NCI-H82 treated with DMSO at 0.1 percent for 48 hours (cell line): ENCODE results near the gene FREM1.
A peak's percentile ranks its signal among the peaks of the same experiment; 100 is the strongest.

ENCODE experiments used
- DNase-seq: peaks from one replicate; lab custom pipeline; 2025; ENCODE audit not compliant: unreplicated experiment; lab: John Stamatoyannopoulos, UW

Gene FREM1

DNA sequence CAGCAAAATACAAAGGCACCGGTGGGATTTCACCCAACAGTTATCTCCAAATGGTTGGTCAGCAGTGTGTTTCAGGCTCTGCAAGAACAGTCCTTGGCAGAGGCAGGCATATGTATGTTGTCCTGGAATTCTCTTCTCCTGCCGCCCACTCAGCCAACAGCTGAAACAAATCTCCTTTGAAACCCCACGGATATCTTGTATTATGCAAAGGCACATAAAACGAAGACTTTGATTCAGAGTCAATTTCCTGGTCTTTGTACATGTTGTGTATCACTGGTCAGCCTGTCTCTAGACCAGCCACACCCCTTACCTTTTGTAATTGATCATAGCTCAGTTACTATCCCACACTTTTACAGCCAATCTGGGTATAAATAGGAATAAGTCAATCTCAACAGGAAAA is 29.2 kb downstream of the FREM1 start:
- DNase-seq = no peak

DNA sequence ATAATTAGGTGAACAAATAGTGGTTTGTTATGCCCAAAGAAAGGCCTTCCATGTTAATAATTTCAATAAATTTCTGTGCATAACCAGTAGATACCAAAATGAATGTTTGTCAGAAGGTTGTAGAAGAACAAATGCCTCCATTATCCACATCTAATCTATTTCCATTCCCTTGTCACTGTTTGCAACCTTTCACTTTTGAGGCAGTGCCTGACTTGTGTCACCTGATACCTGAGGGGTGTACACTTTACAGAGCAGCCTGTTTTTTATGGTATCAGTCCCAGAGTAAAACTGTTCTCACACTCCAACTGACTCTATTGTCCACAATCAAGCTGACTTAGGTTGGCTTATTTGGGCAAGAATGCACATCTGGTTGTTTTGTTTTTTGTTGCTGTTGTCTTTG is 40.1 kb downstream of the FREM1 start:
- no peak for DNase-seq

DNA sequence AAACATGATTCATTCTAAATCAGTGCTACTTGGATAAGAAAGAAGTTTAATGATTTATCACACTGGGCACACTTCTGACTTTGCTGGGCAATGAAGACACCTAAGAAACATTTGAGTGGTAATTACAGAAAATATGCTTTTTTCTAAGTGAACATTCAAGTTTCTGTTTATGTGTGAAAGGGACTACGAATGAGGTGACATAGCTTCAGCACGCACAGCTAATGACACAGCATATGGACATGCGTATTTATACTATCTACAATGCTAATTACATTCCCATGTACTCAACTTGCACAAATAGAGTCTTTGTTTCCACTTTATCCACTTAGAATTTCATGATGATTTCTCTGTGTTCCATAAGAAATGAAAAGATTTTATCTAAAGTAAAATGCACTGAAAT is 40.6 kb downstream of the FREM1 start:
- no peak for DNase-seq

DNA sequence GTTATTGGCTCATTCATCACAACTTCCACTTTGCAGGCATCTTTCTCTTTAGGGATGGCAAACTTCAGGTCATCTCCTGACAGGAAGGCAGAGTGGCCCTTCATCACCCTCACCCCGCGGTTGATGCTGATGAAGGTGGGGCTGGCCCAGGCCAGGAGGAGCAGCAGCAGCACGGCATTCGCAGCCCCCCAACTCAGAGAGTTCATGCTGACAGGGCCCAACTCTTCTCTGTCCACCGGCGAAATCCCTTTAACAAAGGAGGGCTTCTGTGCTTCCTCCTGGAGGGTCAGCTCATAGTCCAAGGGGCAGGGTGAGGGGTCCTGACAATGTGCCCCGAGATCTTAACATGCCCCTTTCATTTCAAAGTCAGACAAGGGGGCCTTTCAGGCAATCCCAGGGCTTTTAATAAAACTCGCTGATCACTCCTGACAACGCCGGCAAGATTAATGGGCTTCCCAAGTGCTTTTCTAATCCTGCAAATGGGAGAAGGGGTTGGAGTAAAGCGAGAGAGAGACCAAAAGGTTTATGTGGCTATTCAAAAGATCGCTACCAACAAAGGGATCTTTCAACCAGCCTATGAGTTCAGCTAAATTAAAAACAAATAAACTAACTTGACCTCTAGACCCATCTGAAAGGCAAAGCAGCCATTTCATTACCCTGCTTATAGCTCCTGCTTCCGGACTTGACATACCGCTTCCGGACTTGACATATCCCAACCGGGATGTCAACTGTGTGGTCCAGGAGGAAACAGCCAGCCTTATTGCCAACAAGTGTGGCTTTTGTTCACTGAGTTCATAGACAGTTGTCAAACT is 41.2 kb downstream of the FREM1 start:
- DNase-seq = peak; percentile 14

DNA sequence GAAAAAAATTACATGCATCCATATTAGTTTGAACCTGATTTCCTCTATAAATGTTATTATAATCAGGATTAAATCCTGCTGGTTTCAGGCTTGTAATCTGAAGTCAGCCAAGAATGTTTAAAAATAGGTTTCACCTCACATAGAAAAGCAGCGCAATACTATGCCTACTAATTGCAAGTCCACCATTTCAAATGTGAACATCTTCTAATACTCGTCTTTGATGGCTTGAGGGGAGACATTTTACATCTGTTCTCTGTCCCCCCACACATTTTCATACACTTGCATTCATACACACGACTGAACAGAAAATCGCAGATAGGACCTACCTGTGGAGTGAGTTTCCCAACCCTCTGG is 41.8 kb downstream of the FREM1 start:
- DNase-seq = no peak

DNA sequence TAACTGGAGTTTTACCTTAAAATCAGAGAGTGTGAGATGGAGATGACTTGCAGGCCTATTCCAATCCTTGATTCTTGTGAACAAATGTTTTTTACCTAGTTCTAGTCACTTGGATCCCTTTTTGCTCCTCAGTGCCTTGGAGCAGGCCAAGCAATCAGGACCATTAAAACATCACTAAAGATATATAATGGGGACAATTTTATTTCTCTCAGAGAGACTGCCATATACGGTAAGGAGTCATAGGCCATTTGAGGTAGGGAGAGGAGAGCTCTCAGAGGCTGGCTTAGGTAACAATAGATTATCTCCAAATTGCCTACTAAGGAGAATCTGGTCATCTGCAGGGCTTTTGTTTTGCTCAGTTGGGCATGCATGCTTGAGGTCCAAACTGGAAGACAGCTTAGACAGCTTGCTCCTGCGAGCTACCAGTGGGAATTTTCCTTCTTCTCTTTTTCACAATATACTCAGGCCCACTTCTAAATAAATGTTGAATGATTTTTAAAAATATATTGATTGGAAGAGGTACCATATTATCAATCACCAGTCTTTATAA is 44.0 kb downstream of the FREM1 start:
- DNase-seq = no peak

DNA sequence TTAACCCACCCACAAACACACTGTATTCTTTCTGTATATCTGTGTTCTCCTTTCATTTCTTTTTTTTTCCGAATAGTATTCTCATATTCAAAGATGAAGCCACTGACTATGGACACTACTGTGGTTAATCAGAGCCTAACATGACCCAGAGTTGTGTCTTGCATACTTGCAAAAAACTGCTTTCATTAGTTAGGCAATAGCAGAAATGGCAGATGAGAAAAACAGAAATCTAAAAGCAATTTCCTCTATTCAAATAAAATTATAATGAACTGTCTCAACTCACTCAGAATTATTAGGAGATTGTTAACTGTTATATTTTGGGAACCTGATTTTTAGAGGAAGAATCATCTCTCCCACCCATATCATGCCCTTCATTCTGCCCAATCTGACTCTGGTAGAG is 45.9 kb downstream of the FREM1 start:
- no peak for DNase-seq

DNA sequence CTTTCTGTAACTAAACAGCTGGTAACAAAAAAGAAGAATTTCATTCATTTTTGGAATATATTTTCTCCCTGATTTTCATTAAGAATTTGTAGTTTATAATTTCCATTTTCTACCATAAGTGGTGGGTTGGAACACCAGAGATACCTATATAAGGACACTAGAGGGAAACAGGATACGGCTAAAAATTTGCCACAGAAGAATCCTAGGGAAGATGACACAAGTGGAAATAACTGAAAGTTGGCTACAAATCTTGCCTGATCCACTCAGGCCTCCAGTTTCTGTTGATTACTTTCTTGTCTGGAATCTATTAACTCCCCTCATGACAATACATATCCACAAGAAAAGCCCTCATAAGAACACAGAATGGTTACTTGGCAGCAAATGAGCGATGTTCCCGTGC is 46.8 kb downstream of the FREM1 start:
- no peak for DNase-seq

DNA sequence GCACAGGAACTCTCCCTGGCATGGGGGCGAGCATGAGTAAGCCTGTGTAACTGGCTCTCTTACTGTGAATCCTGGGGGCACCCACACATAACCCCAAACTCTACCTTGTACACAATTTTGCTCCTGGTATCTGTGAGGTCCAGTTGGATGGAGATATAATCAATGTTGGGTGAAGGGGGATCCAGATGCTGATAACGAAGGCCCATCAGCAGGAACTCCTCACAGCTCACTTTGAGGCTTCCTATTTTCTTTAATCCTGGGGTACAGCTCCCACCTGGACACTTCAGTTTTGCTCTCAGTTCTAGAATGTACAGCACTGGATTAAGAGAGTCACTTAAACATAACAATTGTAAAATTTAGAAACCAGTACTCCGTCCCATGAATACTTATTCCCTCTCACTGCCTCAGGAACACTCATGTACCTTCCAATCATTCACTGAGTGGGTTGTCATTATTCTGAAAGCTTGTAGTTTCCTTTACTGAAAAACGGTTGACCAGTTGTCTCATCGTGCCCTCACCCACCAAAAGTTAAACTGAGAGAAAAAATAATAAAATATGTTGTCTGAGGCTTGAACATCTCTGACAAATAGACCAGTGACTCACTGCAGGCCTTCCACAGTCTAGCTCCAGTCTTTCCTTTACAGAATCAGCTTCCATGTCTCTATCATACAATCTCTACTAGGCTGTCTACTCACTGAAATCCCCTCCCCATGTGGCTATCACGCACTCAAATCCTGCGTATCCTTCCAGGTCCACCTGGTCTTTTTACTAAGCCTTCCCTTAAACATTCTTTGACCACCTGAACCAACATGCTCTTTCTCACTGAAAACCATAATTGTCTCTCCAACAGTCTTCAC is 52.6 kb downstream of the FREM1 start:
- DNase-seq = no peak

DNA sequence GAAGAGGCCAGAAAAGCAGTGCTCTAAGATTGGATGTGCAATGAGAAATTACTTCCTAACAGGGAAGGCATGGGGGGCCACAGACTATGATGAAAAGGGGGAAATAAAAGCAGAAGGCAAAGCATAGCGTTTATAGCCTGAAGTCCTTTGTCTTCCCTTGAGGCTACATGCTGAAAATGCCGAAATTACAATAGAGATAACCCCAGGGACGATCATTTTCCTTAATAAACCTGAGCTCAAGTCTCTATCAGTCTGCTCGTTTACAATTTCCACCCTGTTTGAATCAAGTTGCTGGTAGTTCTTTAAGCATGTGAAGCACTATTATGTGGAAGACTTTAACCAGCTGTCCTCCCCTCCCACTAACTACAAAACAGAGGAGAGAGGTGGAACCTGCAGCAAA is 60.4 kb downstream of the FREM1 start:
- no peak for DNase-seq

DNA sequence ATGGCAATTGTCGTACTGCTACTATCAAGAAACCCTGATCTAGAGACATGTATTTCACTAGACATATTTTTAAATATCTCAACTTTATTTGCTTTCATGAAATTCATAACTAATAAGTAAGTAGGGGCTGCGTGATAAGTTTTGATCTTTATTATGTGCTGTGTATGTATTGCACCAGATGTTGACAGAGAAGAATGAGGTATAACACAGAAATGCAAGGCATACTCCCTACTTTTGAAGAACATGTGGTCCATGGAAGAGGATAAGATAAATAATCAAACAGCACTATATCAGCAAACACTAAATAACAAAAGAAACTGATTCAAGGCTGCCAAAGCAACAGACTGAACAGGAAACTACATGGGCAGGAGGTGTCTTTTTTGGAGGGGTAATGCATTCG is 60.9 kb downstream of the FREM1 start:
- no peak for DNase-seq

DNA sequence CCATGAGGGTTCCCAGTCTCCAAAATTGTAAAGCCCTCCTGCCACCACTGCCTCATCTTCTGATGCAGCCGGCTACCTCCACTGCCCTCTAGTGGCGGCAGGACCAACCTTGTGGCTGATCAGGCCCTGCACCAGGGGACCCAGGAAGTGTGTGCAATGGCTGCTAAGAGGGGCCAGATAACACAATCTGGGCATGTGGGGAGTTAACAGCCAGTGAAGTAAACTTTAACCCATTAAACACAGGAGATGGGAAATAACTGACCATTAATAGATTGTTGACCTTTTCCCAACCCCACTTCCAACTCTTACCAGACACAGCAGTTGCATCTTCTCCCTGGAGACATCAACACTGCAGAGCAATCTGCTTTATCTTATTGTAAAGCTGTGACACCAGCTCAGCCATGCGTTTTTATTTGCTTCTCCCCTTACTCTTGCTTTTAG is 63.3 kb downstream of the FREM1 start:
- peak; percentile 39 for DNase-seq

DNA sequence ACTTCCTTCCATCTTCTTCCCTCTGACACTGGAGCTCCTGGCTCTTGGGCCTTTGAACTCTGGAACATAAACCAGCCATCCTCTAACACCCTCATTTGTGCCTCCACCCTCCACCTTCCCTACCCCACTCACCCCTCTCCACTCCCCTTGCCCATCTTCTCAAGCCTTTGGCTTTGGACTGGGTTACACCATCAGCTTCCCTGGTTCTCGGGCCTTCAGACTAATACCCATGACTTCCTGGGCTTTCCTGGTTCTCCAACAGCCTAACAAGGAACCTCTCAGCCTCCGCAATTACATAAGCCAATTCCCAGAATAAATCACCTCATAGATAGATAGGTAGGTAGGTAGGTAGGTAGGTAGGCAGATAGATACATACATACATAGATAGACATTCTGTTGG is 67.1 kb downstream of the FREM1 start:
- DNase-seq = no peak

DNA sequence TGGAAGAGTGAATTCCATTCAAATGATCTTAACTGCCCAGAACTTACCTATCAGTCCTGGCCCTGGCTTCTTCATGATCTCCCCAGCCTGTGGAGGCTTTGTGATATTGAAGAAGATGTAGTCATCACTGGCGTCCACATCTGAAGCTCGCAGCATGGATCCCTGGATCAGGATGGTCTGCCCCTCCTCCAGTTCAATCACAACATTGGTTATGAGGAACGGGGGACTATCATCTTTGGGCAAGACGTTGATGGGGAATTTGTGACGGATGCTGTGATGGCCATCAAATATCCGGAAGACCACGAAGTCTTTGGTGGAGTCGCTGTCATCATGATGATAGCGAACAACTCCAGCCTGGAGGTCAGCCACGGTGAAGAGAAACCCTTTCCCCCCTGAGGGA is 68.0 kb downstream of the FREM1 start:
- DNase-seq = no peak

DNA sequence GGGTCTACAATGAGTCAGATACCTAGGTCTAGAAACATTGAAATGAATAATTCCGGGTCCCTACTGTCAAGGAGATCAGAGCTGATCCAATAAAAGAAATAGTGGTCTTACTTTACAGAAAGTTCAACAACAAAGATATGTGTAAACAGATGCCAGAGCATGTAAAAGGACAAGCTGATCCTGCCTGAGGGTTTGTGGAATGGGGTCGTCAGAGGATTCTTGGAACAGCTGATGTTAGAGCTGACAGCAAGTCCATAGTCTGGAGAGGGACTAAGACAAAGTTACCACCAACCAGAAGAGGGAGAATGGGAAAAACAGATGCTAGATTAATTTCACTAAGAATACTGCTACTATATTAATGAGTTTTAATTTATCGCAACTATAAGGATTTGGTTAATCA is 71.5 kb downstream of the FREM1 start:
- DNase-seq = no peak

DNA sequence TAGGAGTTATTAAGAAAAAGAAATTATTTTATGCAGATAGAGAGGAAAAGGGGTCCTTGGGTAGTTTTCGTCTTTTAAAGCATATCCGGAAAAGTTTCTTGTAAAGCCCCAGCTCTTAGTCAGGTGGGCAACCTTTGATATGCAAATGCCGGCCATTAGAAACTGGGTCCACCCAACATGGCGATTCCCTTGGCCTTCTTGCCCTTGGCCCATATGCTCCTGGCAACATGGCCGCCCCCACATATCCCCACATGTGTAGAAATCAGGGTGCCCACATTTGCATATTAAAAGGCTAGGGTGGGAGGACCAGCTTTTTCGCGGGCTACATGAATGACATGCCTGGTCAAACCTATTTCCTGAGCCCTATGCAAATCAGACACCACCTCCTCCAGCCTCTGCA is 73.3 kb downstream of the FREM1 start:
- DNase-seq = no peak

DNA sequence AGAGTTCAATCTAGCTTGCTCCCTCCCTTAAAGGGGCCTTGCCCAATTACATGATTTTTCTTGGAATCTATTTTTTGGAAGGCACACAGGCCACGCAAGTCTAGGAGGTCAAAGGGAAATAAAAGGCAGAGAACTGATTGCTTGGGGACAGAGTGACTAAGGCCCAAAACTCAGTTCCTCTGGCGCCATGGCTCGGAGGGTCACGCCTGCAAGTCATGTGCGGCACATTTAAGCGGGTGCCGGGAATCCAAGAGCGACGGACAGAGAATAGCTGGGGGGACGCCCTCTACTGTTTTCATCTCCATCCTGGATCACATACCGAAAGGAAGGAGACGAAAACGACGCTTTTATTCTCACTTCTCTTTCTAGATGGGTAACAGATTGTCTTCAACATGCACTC is 78.6 kb downstream of the FREM1 start:
- DNase-seq = no peak

DNA sequence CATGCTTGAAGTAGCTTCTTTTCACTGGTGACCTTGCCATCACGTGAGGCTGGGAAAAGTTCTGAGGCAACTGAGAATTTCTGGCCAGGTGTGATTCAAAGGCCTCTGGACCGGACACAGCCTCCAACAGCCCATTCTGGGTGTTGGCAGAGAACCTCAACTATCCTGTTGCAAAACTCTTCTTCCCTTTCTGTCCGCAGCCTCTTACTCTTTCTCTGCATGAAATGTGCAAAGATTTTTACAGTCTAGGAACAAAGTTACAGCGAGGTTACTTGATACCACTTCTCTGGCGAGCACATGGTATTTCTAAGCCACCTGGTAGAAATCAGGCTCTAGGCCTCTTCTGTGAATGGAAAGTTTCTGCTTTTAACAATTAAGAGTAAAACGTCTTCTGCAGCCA is 79.2 kb downstream of the FREM1 start:
- DNase-seq = no peak

DNA sequence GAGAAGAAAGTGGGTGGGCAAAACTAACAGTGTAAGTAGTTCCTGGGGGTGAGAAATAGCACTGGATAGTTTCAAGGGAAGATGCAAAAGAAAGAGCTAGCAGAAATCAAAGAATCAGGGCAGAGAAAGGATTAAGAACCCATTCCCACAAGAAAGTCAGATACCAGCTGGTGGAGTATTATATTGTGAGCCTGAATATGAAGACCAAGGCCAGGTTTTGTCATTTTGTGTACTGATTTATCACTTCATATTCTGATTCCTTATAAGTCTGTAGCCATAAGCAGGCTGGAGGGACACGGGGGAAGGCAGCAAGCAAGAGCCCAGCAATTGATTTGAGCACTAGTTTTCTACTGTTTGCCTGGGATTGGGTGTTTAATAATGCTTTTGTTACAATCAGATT is 80.2 kb downstream of the FREM1 start:
- DNase-seq = no peak

DNA sequence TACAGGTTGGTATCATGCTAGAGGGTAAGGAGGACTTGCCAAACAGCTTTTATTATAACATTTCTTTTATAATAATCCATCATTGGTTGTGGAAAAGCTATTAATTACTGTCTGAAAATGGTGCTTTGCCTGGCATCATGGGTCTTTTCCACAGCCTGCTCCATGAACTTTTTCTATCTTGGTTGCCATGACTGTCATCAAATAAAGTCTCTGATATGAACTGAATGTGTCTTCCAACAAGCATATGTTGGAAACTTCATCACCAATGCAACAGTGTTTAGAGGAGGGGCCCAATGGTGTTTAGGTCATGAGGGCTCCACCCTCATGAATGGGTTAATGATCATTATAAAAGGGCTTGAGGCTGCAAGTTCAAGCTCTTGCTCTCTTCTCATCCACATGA is 81.0 kb downstream of the FREM1 start:
- DNase-seq = no peak

DNA sequence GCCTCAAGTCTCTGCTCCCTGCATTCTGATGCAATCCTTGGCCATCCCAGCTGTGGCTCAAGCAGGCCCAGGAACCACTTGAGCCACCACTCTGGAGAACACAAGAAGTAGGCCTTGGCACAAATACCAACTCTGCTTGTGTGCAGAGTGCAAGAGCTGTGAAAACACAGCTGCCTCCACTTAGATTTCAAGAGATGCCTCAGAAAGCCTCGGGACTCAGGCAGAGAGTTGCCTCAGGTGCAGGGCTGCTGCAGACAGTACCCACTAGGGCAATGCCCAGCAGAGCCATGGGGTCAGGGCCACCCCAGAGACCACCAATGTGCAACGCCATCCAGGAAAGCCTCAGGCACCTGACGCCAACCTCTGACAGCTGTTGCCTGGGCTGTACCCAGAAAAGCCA is 82.4 kb downstream of the FREM1 start:
- no peak for DNase-seq

DNA sequence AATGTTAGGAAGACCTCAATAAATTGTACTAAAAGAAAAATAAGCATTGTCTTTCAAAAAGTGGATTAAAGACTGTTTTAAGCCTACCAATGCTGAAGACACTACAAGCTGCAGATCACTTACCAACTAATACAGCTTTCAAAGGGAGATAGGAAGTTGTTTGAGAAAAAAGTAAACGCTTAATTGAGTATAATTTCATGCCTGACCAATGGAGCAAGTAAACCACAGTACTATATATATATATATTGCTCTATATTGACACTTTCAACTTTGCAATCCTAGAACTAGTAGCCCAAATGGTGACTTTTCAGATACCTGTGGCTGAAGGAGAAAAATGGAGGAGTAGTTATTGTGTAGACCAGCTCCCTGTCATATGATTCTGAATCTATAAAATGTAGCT is 85.7 kb downstream of the FREM1 start:
- DNase-seq = no peak
